GM19240 (cell line): ENCODE measurements around the gene LSM6.

Source experiments
- DNase-seq: peaks from one replicate; pipeline ENCODE4 v3.0.0; 2011; ENCODE audit warnings: low spot score; ENCODE audit not compliant: insufficient read length

LSM6 gene

GRCh38 chr4:146175541-146176453, at the start of gene LSM6:
LSM6 (plus strand) TSS chr4:146175718; CDS start chr4:146182922, 7,204 bp downstream.
- DNase-seq: peak; percentile 64

- DNase-seq: peak; percentile 13
Measured at GRCh38 chr4:146132445-146132844, 43.1 kb upstream of the LSM6 start.

GRCh38 chr4:146134761-146135445, 40.6 kb upstream of the LSM6 start:
- DNase-seq: no peak

GRCh38 chr4:146135941-146136340, 39.6 kb upstream of the LSM6 start:
- no peak for DNase-seq

- no peak for DNase-seq
Measured at GRCh38 chr4:146142768-146143167, 32.8 kb upstream of the LSM6 start.

GRCh38 chr4:146143888-146144287, 31.6 kb upstream of the LSM6 start:
- DNase-seq: no peak

- DNase-seq: no peak
Measured at GRCh38 chr4:146146918-146147317, 28.6 kb upstream of the LSM6 start.

GRCh38 chr4:146148021-146148420, 27.5 kb upstream of the LSM6 start:
- no peak for DNase-seq

- DNase-seq: no peak
Measured at GRCh38 chr4:146154057-146154456, 21.5 kb upstream of the LSM6 start.

- DNase-seq: no peak
Measured at GRCh38 chr4:146155152-146155724, 20.3 kb upstream of the LSM6 start.

- DNase-seq: no peak
Measured at GRCh38 chr4:146158036-146158745, 17.3 kb upstream of the LSM6 start.

- no peak for DNase-seq
Measured at GRCh38 chr4:146159384-146160058, 16.0 kb upstream of the LSM6 start.

GRCh38 chr4:146161243-146161642, 14.3 kb upstream of the LSM6 start:
- DNase-seq: no peak

- DNase-seq: no peak
Measured at GRCh38 chr4:146165221-146165620, 10.3 kb upstream of the LSM6 start.

GRCh38 chr4:146165840-146166239, 9.7 kb upstream of the LSM6 start:
- no peak for DNase-seq

- no peak for DNase-seq
Measured at GRCh38 chr4:146170149-146170548, 5.4 kb upstream of the LSM6 start.

- no peak for DNase-seq
Measured at GRCh38 chr4:146176891-146177290, 1.4 kb downstream of the LSM6 start.

GRCh38 chr4:146178126-146178525, 2.6 kb downstream of the LSM6 start:
- DNase-seq: no peak

GRCh38 chr4:146179784-146180370, 4.4 kb downstream of the LSM6 start:
- DNase-seq: no peak

GRCh38 chr4:146182443-146182842, 6.9 kb downstream of the LSM6 start:
- no peak for DNase-seq

- no peak for DNase-seq
Measured at GRCh38 chr4:146183209-146183608, 7.7 kb downstream of the LSM6 start.
